HCT116 (cell line): Measurements from ENCODE around the gene ZNF398. TPM values are rescaled to one million over a fixed set of nuclear protein-coding genes. Genes with fewer than 3 reads are reported as not detected.

Source experiments
- ATAC-seq: fragments of 200-7000 bp; cut with Tn5 transposase; 2 replicates; pipeline ENCODE4 v1.9.1; 2020; ENCODE audit warnings: mild to moderate bottlenecking, moderate library complexity
- BruUV-seq: library from RNA; stranded (reverse); fragments of 400-500 nt; replicated peaks from 2 replicates; lab custom pipeline; 2021; lab: Mats Ljungman, UMichigan
- CTCF ChIA-PET: fragments of 300-600 bp; sonication (Branson Sonifier 250); formaldehyde crosslinking; loops from one replicate; lab custom pipeline; 2021; ENCODE audit warnings: antibody characterized with exemption; lab: Charles Lee
- POLR2A ChIA-PET: fragments of 300-600, 350-600 bp; sonication (Branson Sonifier 250); formaldehyde crosslinking; loops from one replicate; lab custom pipeline; 2021; ENCODE audit warnings: antibody characterized with exemption; lab: Charles Lee
- RAD21 ChIA-PET, 2 experiments: fragments of 300-600 bp; sonication (Branson Sonifier 250); formaldehyde crosslinking; loops; one replicate each; lab custom pipeline; 2023; ENCODE audit warnings: low total read pairs in 2 of 2; ENCODE audit not compliant: uncharacterized antibody in 2 of 2, unreplicated experiment in 2 of 2, low non-redundant PET in 1 of 2; lab: Charles Lee
- DNase-seq: peaks from one replicate; pipeline ENCODE4 v3.0.0-alpha.2; 2010; ENCODE audit warnings: low read depth, low spot score
- H2AFZ ChIP-seq: fragments of 200-600 bp; shearing (Covaris generic), sonication (generic); 2 replicates; pipeline ENCODE4 v1.6.1; 2017; ENCODE audit warnings: low read depth, mixed run types, mixed read lengths, antibody characterized with exemption, low read length; ENCODE audit not compliant: poor library complexity, severe bottlenecking
- H3K27ac ChIP-seq: 2 replicates; pipeline ENCODE4 v1.5.1; 2012; ENCODE audit warnings: low read depth, low read length
- H3K27me3 ChIP-seq: fragments of 200-600 bp; sonication (generic); 2 replicates; pipeline ENCODE4 v1.6.1; 2016; ENCODE audit warnings: mixed run types, low read length, mixed read lengths; ENCODE audit not compliant: insufficient read depth
- H3K36me3 ChIP-seq, 2 experiments: fragments of 200-500 bp in 1 of 2; fragments of 200-600 bp in 1 of 2; sonication (Bioruptor generic) in 1 of 2; sonication (generic) in 1 of 2; 2 replicates each; pipeline versions ENCODE4 v1.5.1 to v1.6.1; 2014 to 2016; ENCODE audit warnings: low read length in 2 of 2, inconsistent platforms in 1 of 2, mixed read lengths in 1 of 2, mixed run types in 1 of 2; ENCODE audit not compliant: insufficient read depth in 2 of 2, control insufficient read depth in 1 of 2
- H3K4me1 ChIP-seq, 2 experiments: fragments of 200-600 bp in 1 of 2; sonication (generic) in 1 of 2; 2 replicates each; pipeline versions ENCODE4 v1.5.1 to v1.6.1; 2012 to 2017; ENCODE audit warnings: low read length in 2 of 2, inconsistent platforms in 1 of 2, mild to moderate bottlenecking in 1 of 2, mixed read lengths in 1 of 2, mixed run types in 1 of 2, moderate library complexity in 1 of 2; ENCODE audit not compliant: insufficient read depth in 2 of 2, control insufficient read depth in 1 of 2
- H3K4me2 ChIP-seq: fragments of 200-600 bp; sonication (generic); 2 replicates; pipeline ENCODE4 v1.6.1; 2017; ENCODE audit warnings: mixed run types, low read length, mixed read lengths
- H3K4me3 ChIP-seq, 2 experiments: fragments of 200-600 bp in 1 of 2; sonication (generic) in 1 of 2; replicated peaks in 1 of 2; 2 replicates each; pipeline ENCODE4 v1.5.1; 2011 to 2016; ENCODE audit warnings: low read length in 2 of 2, control low read depth in 1 of 2, low read depth in 1 of 2, mild to moderate bottlenecking in 1 of 2, mixed read lengths in 1 of 2, mixed run types in 1 of 2
- H3K79me2 ChIP-seq: fragments of 200-600 bp; sonication (generic); 2 replicates; pipeline ENCODE4 v1.6.1; 2017; ENCODE audit warnings: mild to moderate bottlenecking, mixed run types, low read length, moderate library complexity, mixed read lengths; ENCODE audit not compliant: insufficient read depth
- H3K9ac ChIP-seq: fragments of 200-600 bp; sonication (generic); 2 replicates; pipeline ENCODE4 v1.6.1; 2016; ENCODE audit warnings: low read length, mixed read lengths
- H3K9me2 ChIP-seq: fragments of 200-600 bp; sonication (generic), shearing (Covaris generic); 2 replicates; pipeline ENCODE4 v1.6.1; 2017; ENCODE audit warnings: mixed run types, mild to moderate bottlenecking, moderate library complexity; ENCODE audit not compliant: insufficient read depth
- H3K9me3 ChIP-seq, 2 experiments: fragments of 200-500 bp in 1 of 2; fragments of 200-600 bp in 1 of 2; sonication (Bioruptor generic) in 1 of 2; sonication (generic) in 1 of 2; 2 replicates each; pipeline ENCODE4 v1.6.1; 2014 to 2017; ENCODE audit warnings: low read length in 2 of 2, mixed read lengths in 2 of 2, inconsistent platforms in 1 of 2, low read depth in 1 of 2, mild to moderate bottlenecking in 1 of 2, mixed run types in 1 of 2, moderate library complexity in 1 of 2; ENCODE audit not compliant: control insufficient read depth in 1 of 2, insufficient read depth in 1 of 2
- H4K20me1 ChIP-seq: fragments of 200-600 bp; sonication (generic), shearing (Covaris generic); 2 replicates; pipeline ENCODE4 v1.6.1; 2017; ENCODE audit warnings: mixed run types, mild to moderate bottlenecking, moderate library complexity; ENCODE audit not compliant: insufficient read depth
- CEBPB ChIP-seq: IDR thresholded peaks from 2 replicates; pipeline ENCODE4 v1.6.1; 2012; ENCODE audit warnings: low read depth
- EGR1 ChIP-seq: IDR thresholded peaks from 2 replicates; pipeline ENCODE4 v1.6.1; 2012; ENCODE audit warnings: low read depth
- ELF1 ChIP-seq: IDR thresholded peaks from 2 replicates; pipeline ENCODE4 v1.6.1; 2012; ENCODE audit warnings: low read depth, borderline replicate concordance
- EZH2phosphoT487 ChIP-seq: fragments of 200-600 bp; IDR thresholded peaks from 2 replicates; pipeline ENCODE4 v1.6.1; 2018; ENCODE audit warnings: antibody characterized with exemption, borderline replicate concordance
- FOSL1 ChIP-seq: IDR thresholded peaks from 2 replicates; pipeline ENCODE4 v1.6.1; 2012; ENCODE audit warnings: low read depth
- POLR2A ChIP-seq: IDR thresholded peaks from 2 replicates; pipeline ENCODE4 v1.7.0; 2011; ENCODE audit warnings: borderline replicate concordance; ENCODE audit not compliant: insufficient read depth, insufficient read length; ENCODE audit errors: extremely low read depth
- RAD21 ChIP-seq: IDR thresholded peaks from 2 replicates; pipeline ENCODE4 v1.6.1; 2012; ENCODE audit warnings: low read depth, mild to moderate bottlenecking
- SRF ChIP-seq: IDR thresholded peaks from 2 replicates; pipeline ENCODE4 v1.6.1; 2012; ENCODE audit warnings: low read depth
- ZFX ChIP-seq: fragments of 450-650 bp; IDR thresholded peaks from 2 replicates; pipeline ENCODE4 v1.6.1; 2017
- intact Hi-C: fragments of 100-400 bp; cut with micrococcal nuclease; formaldehyde crosslinking; loops from 2 replicates; pipeline ENCODE4 v1.10.0; 2022
- total RNA-seq: library from RNA; stranded (reverse); gene quantifications from one replicate; pipeline ENCODE4 v1.2.1, GENCODE V29; 2021; ENCODE audit not compliant: unreplicated experiment
- TF ChIP-seq, protein P1 (sequence below): IDR thresholded peaks from 2 replicates; pipeline ENCODE4 v1.6.1; 2012
- TF ChIP-seq, protein P2 (sequence below): IDR thresholded peaks from 2 replicates; pipeline ENCODE4 v1.6.1; 2012

Gene ZNF398
- total RNA-seq, 1 experiment from 2014 or later = 14.1 TPM

- ATAC-seq (no peak), DNase-seq (no peak)
- Histone ChIP-seq H4K20me1 (no peaks in the 10 kb centered on the region), H3K27ac (no peak overlapping the region), H3K4me2 (no peak overlapping the region), H3K27me3 (no peaks in the 10 kb centered on the region), H3K4me3 (no peak overlapping the region), H3K36me3 (peaks cover 4 to 32% of the 10 kb centered on the region in 2 experiments; a peak in 3 of 4 replicates), H3K79me2 (no peaks in the 10 kb centered on the region), H2AFZ (no peak overlapping the region), H3K9me2 (no peaks in the 10 kb centered on the region), H3K9ac (no peak overlapping the region), H3K9me3 (no peaks in the 10 kb centered on the region), H3K4me1 (no peaks in the 10 kb centered on the region)
- ChIA-PET RAD21 (no interaction called here), CTCF (no interaction called here), POLR2A (no interaction called here)
- intact Hi-C loops = no loop called here
- TF ChIP-seq, protein P1, sequence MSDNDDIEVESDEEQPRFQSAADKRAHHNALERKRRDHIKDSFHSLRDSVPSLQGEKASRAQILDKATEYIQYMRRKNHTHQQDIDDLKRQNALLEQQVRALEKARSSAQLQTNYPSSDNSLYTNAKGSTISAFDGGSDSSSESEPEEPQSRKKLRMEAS = no peak
- TF ChIP-seq EZH2phosphoT487 (no peak), SRF (no peak), FOSL1 (no peak), CEBPB (no peak), RAD21 (no peak), EGR1 (no peak), ELF1 (no peak), POLR2A (no peak)
- TF ChIP-seq, protein P2, sequence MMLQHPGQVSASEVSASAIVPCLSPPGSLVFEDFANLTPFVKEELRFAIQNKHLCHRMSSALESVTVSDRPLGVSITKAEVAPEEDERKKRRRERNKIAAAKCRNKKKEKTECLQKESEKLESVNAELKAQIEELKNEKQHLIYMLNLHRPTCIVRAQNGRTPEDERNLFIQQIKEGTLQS = no peak
- no TSS peak for BruUV-seq
Measured at GRCh38 chr7:149181450-149181790, 34.2 kb downstream of the ZNF398 start.

DNA sequence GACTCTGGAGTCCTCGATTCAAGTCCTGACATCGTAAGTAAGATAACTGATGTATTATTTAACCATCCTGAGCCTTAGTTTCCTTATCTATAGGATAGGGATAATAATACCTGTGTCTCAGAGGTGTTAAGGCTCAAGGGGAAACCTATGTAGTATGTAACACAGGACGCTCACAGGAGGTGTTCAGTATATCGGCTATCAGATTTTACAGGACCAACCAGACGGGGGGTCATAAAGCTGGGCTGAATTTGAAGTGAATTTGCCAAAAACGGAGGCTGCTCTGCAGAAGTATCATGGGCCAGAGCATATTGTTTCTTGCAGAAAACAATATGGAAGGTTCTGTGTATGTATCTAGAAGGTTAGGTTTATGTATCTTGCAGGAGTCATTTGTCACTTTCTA lies 37.0 kb downstream of the ZNF398 start:
- intact Hi-C loops = no loop called here
- H3K36me3 ChIP-seq = peaks cover 0 to 14% of the 10 kb centered on the region in 2 experiments; a peak in 3 of 4 replicates
- no peaks in the 10 kb centered on the region for H3K4me1 ChIP-seq
- POLR2A ChIA-PET = no interaction called here
- DNase-seq = no peak
- H3K9me3 ChIP-seq = no peaks in the 10 kb centered on the region
- H3K9me2 ChIP-seq = no peaks in the 10 kb centered on the region
- TF ChIP-seq FOSL1 = no peak
- TF ChIP-seq ELF1 = no peak
- TF ChIP-seq ZFX = no peak
- no peak overlapping the region for H3K4me3 ChIP-seq
- H3K27me3 ChIP-seq = no peaks in the 10 kb centered on the region
- no peaks in the 10 kb centered on the region for H4K20me1 ChIP-seq
- CTCF ChIA-PET = no interaction called here
- BruUV-seq = no TSS peak
- no peak for ATAC-seq
- H3K4me2 ChIP-seq = no peak overlapping the region
- no peaks in the 10 kb centered on the region for H3K79me2 ChIP-seq
- H2AFZ ChIP-seq = no peak overlapping the region
- H3K9ac ChIP-seq = no peak overlapping the region
- RAD21 ChIA-PET = no interaction called here
- H3K27ac ChIP-seq = no peak overlapping the region
